Activated CD4-positive, alpha-beta T cell treated with anti-CD3 and anti-CD28 coated beads for 36 hours (primary cell): ENCODE data around the gene SYT11. TPM values are rescaled to one million over a fixed set of nuclear protein-coding genes. Genes with fewer than 3 reads are reported as not detected.
"Not testable (repeated sequence)": the region's sequence is repeated elsewhere in the genome, so short reads cannot be mapped to it uniquely, and the experiment has no call there.

Source experiments
- ATAC-seq: fragments of 200-7000 bp; cut with Tn5 transposase; one replicate; pipeline ENCODE4 v1.10.0; 2021; ENCODE audit warnings: mild to moderate bottlenecking, moderate library complexity
- CTCF ChIA-PET: fragments of 350-600 bp; sonication (Branson Sonifier 250); formaldehyde crosslinking; loops from one replicate; lab custom pipeline; 2021; ENCODE audit warnings: antibody characterized with exemption; lab: Charles Lee
- POLR2A ChIA-PET: fragments of 350-600 bp; sonication (Branson Sonifier 250); formaldehyde crosslinking; loops from one replicate; lab custom pipeline; 2021; ENCODE audit warnings: antibody characterized with exemption, inconsistent platforms; lab: Charles Lee
- DNase-seq: peaks from one replicate; pipeline ENCODE4 v3.0.0-alpha.2; 2020
- H3K27ac Mint-ChIP-seq: one replicate; pipeline ENCODE4 v1.8.0; 2021; ENCODE audit warnings: mixed read lengths
- H3K27me3 Mint-ChIP-seq: one replicate; pipeline ENCODE4 v1.8.0; 2021; ENCODE audit warnings: mixed read lengths
- H3K36me3 Mint-ChIP-seq: one replicate; pipeline ENCODE4 v1.8.0; 2021; ENCODE audit warnings: low read depth, mixed read lengths
- H3K4me1 Mint-ChIP-seq: one replicate; pipeline ENCODE4 v1.8.0; 2021; ENCODE audit warnings: mixed read lengths
- H3K4me3 Mint-ChIP-seq: one replicate; pipeline ENCODE4 v1.8.0; 2021; ENCODE audit warnings: mild to moderate bottlenecking, moderate library complexity, mixed read lengths
- H3K9me3 Mint-ChIP-seq: one replicate; pipeline ENCODE4 v1.8.0; 2021; ENCODE audit warnings: low read depth, mixed read lengths
- intact Hi-C, 2 experiments: fragments of 100-400 bp; cut with DNase I in 1 of 2; cut with micrococcal nuclease in 1 of 2; formaldehyde crosslinking; loops; one replicate each; pipeline versions ENCODE4 v1.14.2 to v1.15.1; 2022 to 2024; cut with DNase I, micrococcal nuclease
- total RNA-seq, 2 experiments: library from RNA; stranded (reverse); gene quantifications; one replicate each; pipeline ENCODE4 v1.2.3, GENCODE V29; 2021

SYT11 gene, protein sequence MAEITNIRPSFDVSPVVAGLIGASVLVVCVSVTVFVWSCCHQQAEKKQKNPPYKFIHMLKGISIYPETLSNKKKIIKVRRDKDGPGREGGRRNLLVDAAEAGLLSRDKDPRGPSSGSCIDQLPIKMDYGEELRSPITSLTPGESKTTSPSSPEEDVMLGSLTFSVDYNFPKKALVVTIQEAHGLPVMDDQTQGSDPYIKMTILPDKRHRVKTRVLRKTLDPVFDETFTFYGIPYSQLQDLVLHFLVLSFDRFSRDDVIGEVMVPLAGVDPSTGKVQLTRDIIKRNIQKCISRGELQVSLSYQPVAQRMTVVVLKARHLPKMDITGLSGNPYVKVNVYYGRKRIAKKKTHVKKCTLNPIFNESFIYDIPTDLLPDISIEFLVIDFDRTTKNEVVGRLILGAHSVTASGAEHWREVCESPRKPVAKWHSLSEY
- total RNA-seq = 10 to 100 TPM; 14.3 to 14.8 TPM

- intact Hi-C loops = loop anchor here (1.0 to 10.0 kb wide), 15 partner anchors 52 to 885 kb away; partner anchors contain the start of genes ARHGEF2 (in 2 of the 2), KHDC4 (in 2 of the 2), CCT3 (in 1 of the 2) and DAP3 (in 1 of the 2)
- Mint-ChIP-seq H3K36me3 (peaks cover 7% of the 10 kb centered on the region), H3K27me3 (peaks cover 3% of the 10 kb centered on the region), H3K27ac (peak within 1 kb of the TSS; percentile 83), H3K9me3 (no peaks in the 10 kb centered on the region), H3K4me1 (peaks cover 44% of the 10 kb centered on the region), H3K4me3 (peak within 1 kb of the TSS; percentile 78)
- peak; percentile 97 for DNase-seq
- CTCF ChIA-PET = interaction anchor here (0.6 to 2.4 kb wide), 5 partner anchors 10 to 551 kb away, joined by 4 to 7 read pairs (median 5); partner anchors contain the start of gene FDPS
- POLR2A ChIA-PET = interaction anchor here (0.5 to 1.2 kb wide), 6 partner anchors 34 to 354 kb away, joined by 3 to 11 read pairs (median 4); partner anchors contain the start of gene PMF1
- peak; percentile 89 for ATAC-seq
These were observed at the start of gene SYT11 for GRCh38 chr1:155859234-155859829. Gene SYT11 (plus strand): TSS chr1:155859567. CDS start chr1:155859762, 195 bp downstream.

- H3K4me3 Mint-ChIP-seq = no peak overlapping the region
- CTCF ChIA-PET = no interaction called here
- peaks cover 29% of the 10 kb centered on the region for H3K36me3 Mint-ChIP-seq
- intact Hi-C loops = no loop called here
- no peak overlapping the region for H3K27ac Mint-ChIP-seq
- H3K9me3 Mint-ChIP-seq = no peaks in the 10 kb centered on the region
- POLR2A ChIA-PET = interaction anchor here (0.6 kb wide), 1 partner anchor 104 kb away, joined by 8 read pairs; no protein-coding TSS in a partner anchor
- H3K4me1 Mint-ChIP-seq = peaks cover 4% of the 10 kb centered on the region
- no peak for ATAC-seq
- DNase-seq = no peak
- no peaks in the 10 kb centered on the region for H3K27me3 Mint-ChIP-seq
These were observed 46.5 kb upstream of the SYT11 start for GRCh38 chr1:155812878-155813277.

- H3K4me1 Mint-ChIP-seq = peaks cover 4% of the 10 kb centered on the region
- POLR2A ChIA-PET = no interaction called here
- no peak for ATAC-seq
- peak overlapping the region; percentile 53 for H3K27ac Mint-ChIP-seq
- H3K4me3 Mint-ChIP-seq = no peak overlapping the region
- H3K27me3 Mint-ChIP-seq = no peaks in the 10 kb centered on the region
- CTCF ChIA-PET = interaction anchor here (1.1 kb wide), 1 partner anchor 87 kb away, joined by 3 read pairs; no protein-coding TSS in a partner anchor
- H3K9me3 Mint-ChIP-seq = no peaks in the 10 kb centered on the region
- DNase-seq = no peak
- peaks cover 33% of the 10 kb centered on the region for H3K36me3 Mint-ChIP-seq
- intact Hi-C loops = no loop called here
These were observed 45.7 kb upstream of the SYT11 start for GRCh38 chr1:155813672-155814071.

- no peak for ATAC-seq
- POLR2A ChIA-PET = no interaction called here
These were observed 43.0 kb upstream of the SYT11 start for GRCh38 chr1:155816351-155816750.

DNA sequence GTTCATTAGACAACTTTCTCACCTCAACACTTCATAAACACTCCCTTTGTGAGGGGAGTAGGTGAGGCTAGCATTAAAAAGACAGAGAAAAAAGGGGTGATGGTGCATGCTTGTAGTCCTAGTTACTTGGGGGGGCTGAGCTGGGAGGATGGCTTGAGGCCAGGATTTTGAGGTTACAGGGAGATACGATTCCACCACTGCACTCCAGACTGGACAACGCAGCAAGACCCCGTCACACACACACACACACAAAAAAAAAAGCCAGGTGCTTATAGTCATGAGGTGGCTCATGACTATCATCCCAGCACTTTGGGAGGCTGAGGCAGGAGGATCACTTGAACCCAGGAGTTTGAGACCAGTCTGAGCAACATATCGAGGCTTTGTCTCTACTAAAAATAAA is 31.9 kb upstream of the SYT11 start:
- H3K27ac Mint-ChIP-seq = no peak overlapping the region
- ChIA-PET CTCF (no interaction called here), POLR2A (no interaction called here)
- ATAC-seq (no peak), DNase-seq (no peak)
- H3K4me3 Mint-ChIP-seq = no peak overlapping the region
- H3K9me3 Mint-ChIP-seq = no peaks in the 10 kb centered on the region
- no peaks in the 10 kb centered on the region for H3K27me3 Mint-ChIP-seq
- H3K4me1 Mint-ChIP-seq = no peaks in the 10 kb centered on the region
- intact Hi-C loops = no loop called here
- H3K36me3 Mint-ChIP-seq = peaks cover 23% of the 10 kb centered on the region

More at GRCh38 chr1:155816351-155816750, 43.0 kb upstream of the SYT11 start:
- DNase-seq = no peak
- no peak overlapping the region for H3K27ac Mint-ChIP-seq
- H3K4me1 Mint-ChIP-seq = peaks cover 4% of the 10 kb centered on the region
- CTCF ChIA-PET = interaction anchor here (0.6 to 1.9 kb wide), 4 partner anchors 9 to 119 kb away, joined by 3 to 4 read pairs (median 4); no protein-coding TSS in a partner anchor
- H3K36me3 Mint-ChIP-seq = peaks cover 40% of the 10 kb centered on the region
- intact Hi-C loops = no loop called here
- no peaks in the 10 kb centered on the region for H3K9me3 Mint-ChIP-seq
- no peaks in the 10 kb centered on the region for H3K27me3 Mint-ChIP-seq
- no peak overlapping the region for H3K4me3 Mint-ChIP-seq

DNA sequence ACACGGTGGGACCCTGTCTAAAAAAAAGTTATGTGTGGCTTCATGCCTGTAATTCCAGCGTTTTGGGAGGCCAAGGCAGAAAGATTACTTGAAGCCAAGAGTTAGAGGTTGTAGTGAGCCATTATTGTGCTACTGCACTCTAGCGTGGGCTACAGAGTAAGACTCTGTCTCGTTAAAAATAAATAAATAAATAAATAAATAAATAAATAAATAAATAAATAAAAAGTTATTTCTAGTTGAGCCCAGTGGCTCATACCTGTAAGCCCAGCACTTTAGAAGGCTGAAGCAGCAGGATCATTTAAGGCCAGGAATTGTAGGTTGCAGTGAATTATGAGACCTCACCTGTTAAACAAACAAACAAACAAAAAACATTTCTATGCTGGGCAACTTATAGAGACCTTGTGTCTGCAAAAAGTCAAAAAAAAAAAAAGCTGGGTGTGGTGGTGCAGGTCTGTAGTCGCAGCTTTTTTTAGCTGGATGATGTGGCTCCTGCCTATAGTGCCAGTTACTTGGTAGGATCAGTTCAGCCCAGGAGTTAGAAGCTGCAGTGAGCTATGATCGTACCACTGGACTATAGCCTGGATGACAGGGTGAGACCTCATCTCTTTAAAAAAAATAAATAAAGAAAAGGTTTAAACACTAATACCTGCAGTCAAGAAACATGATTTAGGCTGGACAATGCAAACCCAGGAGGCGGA is 27.9 kb upstream of the SYT11 start:
- CTCF ChIA-PET = interaction anchor here (0.5 kb wide), 1 partner anchor 555 kb away, joined by 4 read pairs; no protein-coding TSS in a partner anchor

GRCh38 chr1:155833665-155834295 is 25.6 kb upstream of the SYT11 start:
- Mint-ChIP-seq H3K36me3 (peaks cover 17% of the 10 kb centered on the region), H3K9me3 (no peaks in the 10 kb centered on the region), H3K4me3 (no peak overlapping the region), H3K27me3 (no peaks in the 10 kb centered on the region), H3K27ac (no peak overlapping the region), H3K4me1 (peaks cover 18% of the 10 kb centered on the region)
- no peak for DNase-seq
- intact Hi-C loops = no loop called here
- no peak for ATAC-seq
- ChIA-PET CTCF (interaction anchor here (0.7 kb wide), 1 partner anchor 598 kb away, joined by 3 read pairs; no protein-coding TSS in a partner anchor), POLR2A (no interaction called here)

More for the DNA sequence above, 27.9 kb upstream of the SYT11 start:
- H3K36me3 Mint-ChIP-seq = peaks cover 17% of the 10 kb centered on the region
- H3K9me3 Mint-ChIP-seq = no peaks in the 10 kb centered on the region
- peaks cover 10% of the 10 kb centered on the region for H3K4me1 Mint-ChIP-seq
- intact Hi-C loops = no loop called here
- no peak for DNase-seq
- no peak for ATAC-seq
- no peak overlapping the region for H3K27ac Mint-ChIP-seq
- no peaks in the 10 kb centered on the region for H3K27me3 Mint-ChIP-seq
- H3K4me3 Mint-ChIP-seq = no peak overlapping the region
- POLR2A ChIA-PET = no interaction called here

GRCh38 chr1:155834296-155834926 is 25.0 kb upstream of the SYT11 start:
- Mint-ChIP-seq H3K27me3 (no peaks in the 10 kb centered on the region), H3K4me1 (peaks cover 18% of the 10 kb centered on the region), H3K36me3 (peaks cover 17% of the 10 kb centered on the region), H3K9me3 (no peaks in the 10 kb centered on the region), H3K4me3 (no peak overlapping the region), H3K27ac (no peak overlapping the region)
- ChIA-PET POLR2A (no interaction called here), CTCF (interaction anchor here (0.7 kb wide), 1 partner anchor 598 kb away, joined by 3 read pairs; no protein-coding TSS in a partner anchor)
- ATAC-seq (no peak), DNase-seq (no peak)
- intact Hi-C loops = no loop called here

DNA sequence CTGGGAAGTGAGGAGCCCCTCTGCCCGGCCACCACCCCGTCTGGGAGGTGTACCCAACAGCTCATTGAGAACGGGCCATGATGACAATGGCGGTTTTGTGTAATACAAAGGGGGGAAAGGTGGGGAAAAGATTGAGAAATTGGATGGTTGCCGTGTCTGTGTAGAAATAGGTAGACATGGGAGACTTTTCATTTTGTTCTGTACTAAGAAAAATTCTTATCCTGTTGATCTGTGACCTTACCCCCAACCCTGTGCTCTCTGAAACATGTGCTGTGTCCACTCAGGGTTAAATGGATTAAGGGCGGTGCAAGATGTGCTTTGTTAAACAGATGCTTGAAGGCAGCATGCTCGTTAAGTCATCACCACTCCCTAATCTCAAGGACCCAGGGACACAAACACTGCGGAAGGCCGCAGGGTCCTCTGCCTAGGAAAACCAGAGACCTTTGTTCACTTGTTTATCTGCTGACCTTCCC is 24.4 kb upstream of the SYT11 start:
- POLR2A ChIA-PET = not testable (repeated sequence)

DNA sequence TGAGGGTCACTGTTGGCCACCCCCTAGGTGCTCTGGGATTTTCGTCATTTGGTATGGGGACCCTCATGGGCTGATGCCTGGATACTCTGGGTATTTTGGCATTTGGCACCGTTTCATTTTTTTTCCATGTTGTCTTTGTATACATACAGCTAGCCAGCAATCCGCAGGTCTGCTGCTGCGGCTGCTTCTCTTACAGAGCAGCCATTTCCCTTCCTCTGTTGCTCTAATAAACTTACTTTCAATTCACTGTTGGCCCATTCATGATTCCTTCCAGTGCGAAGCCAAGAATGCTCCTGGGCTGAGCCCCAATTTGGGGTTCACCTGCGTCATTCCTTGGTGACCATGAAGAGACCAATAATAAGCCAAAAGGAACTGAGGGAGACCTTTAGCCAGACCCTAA is 23.8 kb upstream of the SYT11 start:
- no peak for ATAC-seq
- POLR2A ChIA-PET = no interaction called here
- DNase-seq = no peak
- Mint-ChIP-seq H3K9me3 (no peaks in the 10 kb centered on the region), H3K27ac (no peak overlapping the region), H3K27me3 (no peaks in the 10 kb centered on the region), H3K36me3 (peaks cover 17% of the 10 kb centered on the region), H3K4me1 (peaks cover 23% of the 10 kb centered on the region), H3K4me3 (no peak overlapping the region)
- CTCF ChIA-PET = no interaction called here
- intact Hi-C loops = no loop called here

More for the DNA sequence above, 24.4 kb upstream of the SYT11 start:
- H3K27me3 Mint-ChIP-seq, CTCF ChIA-PET, DNase-seq, intact Hi-C loops, H3K27ac Mint-ChIP-seq, H3K9me3 Mint-ChIP-seq, H3K4me3 Mint-ChIP-seq, ATAC-seq: not testable (repeated sequence)
- H3K36me3 Mint-ChIP-seq = peaks cover 17% of the 10 kb centered on the region
- peaks cover 20% of the 10 kb centered on the region for H3K4me1 Mint-ChIP-seq
